HepG2 (cell line): ENCODE data around the gene ARMH1. TPM values are rescaled to one million over a fixed set of nuclear protein-coding genes. Genes with fewer than 3 reads are reported as not detected.

Experiments
- ATAC-seq: fragments of 200-7000 bp; cut with Tn5 transposase; 3 replicates; pipeline ENCODE4 v1.9.1; 2020; ENCODE audit warnings: mild to moderate bottlenecking, moderate library complexity
- BruUV-seq: library from RNA; stranded (reverse); fragments of 400-500 nt; replicated peaks from 2 replicates; lab custom pipeline; 2021; lab: Mats Ljungman, UMichigan
- CTCF ChIA-PET: fragments of 300-600 bp; formaldehyde crosslinking; extraction: SDS; loops from one replicate; lab custom pipeline; 2021; ENCODE audit warnings: low total read pairs, inconsistent platforms, low intra/inter-chr PET ratio; lab: Yijun Ruan, JAX
- POLR2A ChIA-PET: fragments of 350-600 bp; sonication (Branson Sonifier 250); formaldehyde crosslinking; loops from one replicate; lab custom pipeline; 2020; ENCODE audit warnings: antibody characterized with exemption, inconsistent platforms; lab: Yijun Ruan, JAX
- DNase-seq: peaks from one replicate; pipeline ENCODE4 v3.0.0-alpha.2; 2015; ENCODE audit warnings: low spot score
- FAIRE-seq: peaks from 3 replicates; lab custom pipeline; 2011; peaks lifted over from hg19 to GRCh38; lab: Jason Lieb, UNC
- H2AFZ ChIP-seq: one replicate; pipeline ENCODE4 v1.6.1; 2011; ENCODE audit warnings: low read length, inconsistent platforms
- H3K27ac ChIP-seq: fragments of 300-600 bp; 3 replicates; pipeline ENCODE4 v1.8.0; 2011; ENCODE audit warnings: mixed run types, mild to moderate bottlenecking, mixed read lengths, low read length, inconsistent platforms; ENCODE audit not compliant: insufficient read depth; ENCODE audit errors: extremely low read length
- H3K27me3 ChIP-seq, 2 experiments: fragments of 200-600 bp in 1 of 2; 2 replicates in 1 of 2; 3 replicates in 1 of 2; pipeline versions ENCODE4 v1.6.0 to v1.8.0; 2011; ENCODE audit warnings: low read length in 2 of 2, mild to moderate bottlenecking in 2 of 2, moderate library complexity in 2 of 2, inconsistent platforms in 1 of 2; ENCODE audit not compliant: insufficient read depth in 2 of 2, control insufficient read depth in 1 of 2
- H3K36me3 ChIP-seq, 2 experiments: fragments of 200-600 bp in 1 of 2; replicated peaks in 1 of 2; 2 replicates in 1 of 2; 3 replicates in 1 of 2; pipeline versions ENCODE4 v1.5.1 to v1.8.0; 2011; ENCODE audit warnings: low read length in 2 of 2, inconsistent platforms in 1 of 2; ENCODE audit not compliant: insufficient read depth in 2 of 2, control insufficient read depth in 1 of 2
- H3K4me1 ChIP-seq: 2 replicates; pipeline ENCODE4 v1.5.1; 2012; ENCODE audit warnings: low read length, inconsistent platforms; ENCODE audit not compliant: insufficient read depth
- H3K4me2 ChIP-seq: 2 replicates; pipeline ENCODE4 v1.6.0; 2011; ENCODE audit warnings: low read depth, low read length, inconsistent platforms
- H3K4me3 ChIP-seq, 3 experiments: fragments of 200-600 bp in 1 of 3; sonication (generic), shearing (Covaris generic) in 1 of 3; replicated peaks in 1 of 3; 2 replicates each; pipeline ENCODE4 v1.5.1; 2011 to 2016; ENCODE audit warnings: low read length in 3 of 3, inconsistent platforms in 2 of 3, low read depth in 2 of 3, mild to moderate bottlenecking in 2 of 3, control low read depth in 1 of 3, mixed read lengths in 1 of 3; ENCODE audit not compliant: insufficient read depth in 1 of 3
- H3K79me2 ChIP-seq: one replicate; pipeline ENCODE4 v1.6.1; 2011; ENCODE audit warnings: low read length, inconsistent platforms; ENCODE audit not compliant: insufficient read depth
- H3K9ac ChIP-seq: 2 replicates; pipeline ENCODE4 v1.6.0; 2011; ENCODE audit warnings: mild to moderate bottlenecking, low read depth, low read length, inconsistent platforms; ENCODE audit not compliant: insufficient read depth
- H3K9me3 ChIP-seq: 2 replicates; pipeline ENCODE4 v1.5.1; 2012; ENCODE audit warnings: mild to moderate bottlenecking, low read length
- H4K20me1 ChIP-seq: 2 replicates; pipeline ENCODE4 v1.6.0; 2011; ENCODE audit warnings: inconsistent platforms, mild to moderate bottlenecking, low read length, moderate library complexity; ENCODE audit not compliant: insufficient read depth
- ASH2L ChIP-seq: fragments of 300-600, 200-600 bp; sonication (generic); IDR thresholded peaks from 2 replicates; pipeline ENCODE4 v1.7.0; 2017; ENCODE audit warnings: low read depth, mild to moderate bottlenecking, moderate library complexity, mixed read lengths, low read length; ENCODE audit not compliant: insufficient read length
- MED13 ChIP-seq: sonication (generic); formaldehyde crosslinking; IDR thresholded peaks from 2 replicates; pipeline ENCODE4 v1.5.0; 2020; ENCODE audit warnings: missing genetic modification reagents
- NAIF1 ChIP-seq: sonication (generic); formaldehyde crosslinking; IDR thresholded peaks from 2 replicates; pipeline ENCODE4 v1.5.0; 2020; ENCODE audit warnings: mild to moderate bottlenecking, missing genetic modification reagents, borderline replicate concordance
- NONO ChIP-seq, 2 experiments: fragments of 450-650 bp in 1 of 2; sonication (generic) in 1 of 2; formaldehyde crosslinking in 1 of 2; IDR thresholded peaks in 1 of 2; conservative IDR thresholded peaks in 1 of 2; 2 replicates each; pipeline versions ENCODE4 v1.6.1 to v1.8.0; 2017 to 2022; ENCODE audit warnings: mild to moderate bottlenecking in 1 of 2, missing genetic modification reagents in 1 of 2, moderate library complexity in 1 of 2
- REL ChIP-seq: sonication (generic); formaldehyde crosslinking; conservative IDR thresholded peaks from 2 replicates; pipeline ENCODE4 v1.8.0; 2022; ENCODE audit warnings: mild to moderate bottlenecking, missing genetic modification reagents, moderate library complexity
- ZBTB21 ChIP-seq: sonication (generic); formaldehyde crosslinking; IDR thresholded peaks from 2 replicates; pipeline ENCODE4 v1.4.0; 2020; ENCODE audit warnings: missing genetic modification reagents
- ZNF17 ChIP-seq: sonication (generic); formaldehyde crosslinking; IDR thresholded peaks from 2 replicates; pipeline ENCODE4 v1.5.0; 2020; ENCODE audit warnings: mild to moderate bottlenecking, missing genetic modification reagents
- ZNF547 ChIP-seq: sonication (generic); formaldehyde crosslinking; IDR thresholded peaks from 2 replicates; pipeline ENCODE4 v1.5.1; 2020; ENCODE audit warnings: mild to moderate bottlenecking, missing genetic modification reagents
- ZNF646 ChIP-seq: sonication (generic); formaldehyde crosslinking; IDR thresholded peaks from 2 replicates; pipeline ENCODE4 v1.9.0; 2021; ENCODE audit warnings: mild to moderate bottlenecking, missing genetic modification reagents
- ZNF720 ChIP-seq: sonication (generic); formaldehyde crosslinking; IDR thresholded peaks from 2 replicates; pipeline ENCODE4 v1.4.0; 2020; ENCODE audit warnings: missing genetic modification reagents
- WGBS: methylation state at CpG from one replicate; pipeline ENCODE4 v1.1.6; 2017; ENCODE audit warnings: low lambda C conversion rate; 5-methylcytosine and 5-hydroxymethylcytosine counted together
- in situ Hi-C: cut with HindIII; loops from 2 replicates; pipeline ENCODE4 v1.10.0; 2017; ENCODE audit warnings: low pct_unique_long_range_greater_than_20kb; ENCODE audit not compliant: extremely low pct_ligation_motif_present
- intact Hi-C: fragments of 100-400 bp; cut with micrococcal nuclease; formaldehyde crosslinking; loops from one replicate; pipeline ENCODE4 v1.10.0; 2022; ENCODE audit not compliant: unreplicated experiment
- polyA plus RNA-seq, 8 experiments: library from polyadenylated mRNA; depleted of rRNA in 3 of 8; stranded (reverse) in 7 of 8; unstranded in 1 of 8; fragments of >200 nt; fragmentation: Illumina TruSeq in 4 of 8; extraction: Trizol in 4 of 8; gene quantifications; 2 replicates each; pipeline versions ENCODE4 v1.2.1 to v1.2.3, GENCODE V29; 2011 to 2016; ENCODE audit warnings: low read depth in 4 of 8, missing spikeins in 1 of 8, mixed read lengths in 1 of 8; ENCODE audit not compliant: insufficient read depth in 1 of 8
- total RNA-seq, 5 experiments: library from RNA; depleted of rRNA; stranded (reverse); fragments of >200 nt; fragmentation: Illumina TruSeq; extraction: Trizol; gene quantifications; 2 replicates each; pipeline ENCODE4 v1.2.3, GENCODE V29; 2016; ENCODE audit warnings: low read depth in 1 of 5
- TF ChIP-seq, protein P1 (sequence below): sonication (generic); formaldehyde crosslinking; IDR thresholded peaks from 2 replicates; pipeline ENCODE4 v1.9.0; 2021; ENCODE audit warnings: missing genetic modification reagents, mild to moderate bottlenecking, borderline replicate concordance
- TF ChIP-seq, protein P2 (sequence below): sonication (generic); formaldehyde crosslinking; IDR thresholded peaks from 2 replicates; pipeline ENCODE4 v1.4.0; 2020; ENCODE audit warnings: mild to moderate bottlenecking, low read depth, missing genetic modification reagents

Gene ARMH1
- total and polyA plus RNA-seq, 2 of the 13 experiments (the other 11 are each of a cell fraction or from before 2014, with no cell fraction given), result 0.69 TPM; not detected in 1

DNA sequence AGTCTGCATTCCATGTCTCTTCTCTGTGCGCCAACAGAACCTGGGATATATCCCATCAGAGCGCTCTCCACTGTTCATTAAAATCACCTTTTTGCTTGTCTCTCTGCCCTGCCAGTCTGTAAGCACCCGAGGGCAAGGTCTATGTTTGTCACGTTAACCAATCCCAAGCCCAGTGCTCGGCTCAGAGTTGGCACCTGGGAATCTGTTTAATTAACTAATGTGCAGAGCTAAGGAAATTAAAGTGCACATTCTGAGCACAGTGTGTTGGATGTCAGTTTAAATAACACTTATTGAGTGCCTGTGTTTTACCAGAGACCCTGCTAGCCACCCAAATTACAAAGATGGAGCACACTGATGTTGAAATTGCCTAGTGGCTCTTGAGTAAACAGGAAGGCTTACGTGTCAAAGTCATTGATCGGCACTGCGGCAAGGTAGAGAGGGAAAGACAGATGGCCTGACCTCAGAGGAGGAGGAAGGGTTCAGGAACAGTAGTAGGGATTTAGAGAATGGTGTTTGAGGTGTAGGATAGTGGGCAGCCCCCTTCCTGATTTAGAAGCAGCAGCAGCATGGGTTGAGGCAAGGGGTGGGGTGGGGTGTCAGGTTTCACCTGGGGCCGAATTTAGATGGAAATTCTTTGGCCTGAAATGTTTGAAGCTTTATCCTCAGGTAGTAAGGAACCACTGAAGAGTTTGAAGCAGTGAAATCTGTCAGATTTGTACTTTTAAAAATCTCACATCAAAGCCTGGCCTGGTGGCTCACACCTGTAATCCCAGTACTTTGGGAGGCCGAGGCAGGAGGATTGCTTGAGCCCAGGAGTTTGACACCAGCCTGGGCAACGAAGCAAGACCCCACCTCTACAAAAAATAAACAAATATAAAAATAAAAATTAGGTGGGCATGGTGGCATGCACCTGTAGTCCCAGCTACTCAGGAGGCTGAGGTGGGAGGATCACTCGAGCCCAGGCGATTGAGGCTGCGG, 7.7 kb downstream of the ARMH1 start:
- Histone ChIP-seq H3K9me3 (no peaks in the 10 kb centered on the region), H2AFZ (peak overlapping the region; percentile 81), H4K20me1 (no peaks in the 10 kb centered on the region), H3K4me1 (peaks cover 89% of the 10 kb centered on the region), H3K79me2 (no peaks in the 10 kb centered on the region), H3K36me3 (no peaks in the 10 kb centered on the region), H3K4me3 (peak overlapping the region; percentile 47 to 54 (median 49); a peak in 5 of 6 replicates), H3K27ac (peak overlapping the region; percentile 87), H3K27me3 (no peaks in the 10 kb centered on the region), H3K4me2 (peak overlapping the region; percentile 84), H3K9ac (peak overlapping the region; percentile 32)
- FAIRE-seq (peak; percentile 89), ATAC-seq (peak; percentile 93), DNase-seq (peak; percentile 89)
- no TSS peak for BruUV-seq
- in situ Hi-C loops, result no loop called here
- intact Hi-C loops, result no loop called here
- ChIA-PET POLR2A (interaction anchor here (1.1 to 2.5 kb wide), 4 partner anchors 23 to 50 kb away, joined by 3 to 11 read pairs (median 8); partner anchors contain the start of gene RNU5D-1), CTCF (no interaction called here)
- 32% methylated on average over 13 of the region's 14 CpGs for WGBS
- TF ChIP-seq ZNF720, result no peak
- no peak for TF ChIP-seq NONO (IDR thresholded peaks at IDR 0.05)
- peak; percentile 76 for TF ChIP-seq NONO (CRISPR knock-in tag; conservative IDR thresholded peaks at IDR 0.05)
- no peak for TF ChIP-seq ZNF17 (CRISPR knock-in tag)
- peak; percentile 97 for TF ChIP-seq ASH2L
- TF ChIP-seq NAIF1 (CRISPR knock-in tag), result 0 out of 2 replicates have a peak, but pooled peaks have one; percentile 50
- TF ChIP-seq, protein P1, sequence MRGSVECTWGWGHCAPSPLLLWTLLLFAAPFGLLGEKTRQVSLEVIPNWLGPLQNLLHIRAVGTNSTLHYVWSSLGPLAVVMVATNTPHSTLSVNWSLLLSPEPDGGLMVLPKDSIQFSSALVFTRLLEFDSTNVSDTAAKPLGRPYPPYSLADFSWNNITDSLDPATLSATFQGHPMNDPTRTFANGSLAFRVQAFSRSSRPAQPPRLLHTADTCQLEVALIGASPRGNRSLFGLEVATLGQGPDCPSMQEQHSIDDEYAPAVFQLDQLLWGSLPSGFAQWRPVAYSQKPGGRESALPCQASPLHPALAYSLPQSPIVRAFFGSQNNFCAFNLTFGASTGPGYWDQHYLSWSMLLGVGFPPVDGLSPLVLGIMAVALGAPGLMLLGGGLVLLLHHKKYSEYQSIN (CRISPR knock-in tag), result no peak
- TF ChIP-seq MED13 (CRISPR knock-in tag), result no peak
- TF ChIP-seq ZBTB21 (CRISPR knock-in tag), result peak; percentile 50
- no peak for TF ChIP-seq REL
- TF ChIP-seq, protein P2, sequence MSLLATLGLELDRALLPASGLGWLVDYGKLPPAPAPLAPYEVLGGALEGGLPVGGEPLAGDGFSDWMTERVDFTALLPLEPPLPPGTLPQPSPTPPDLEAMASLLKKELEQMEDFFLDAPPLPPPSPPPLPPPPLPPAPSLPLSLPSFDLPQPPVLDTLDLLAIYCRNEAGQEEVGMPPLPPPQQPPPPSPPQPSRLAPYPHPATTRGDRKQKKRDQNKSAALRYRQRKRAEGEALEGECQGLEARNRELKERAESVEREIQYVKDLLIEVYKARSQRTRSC (CRISPR knock-in tag), result no peak
- TF ChIP-seq ZNF646 (CRISPR knock-in tag), result no peak
- TF ChIP-seq ZNF547 (CRISPR knock-in tag), result no peak
